H1 (cell line): Measurements from ENCODE around the gene C22orf23. TPM values are rescaled to one million over a fixed set of nuclear protein-coding genes. Genes with fewer than 3 reads are reported as not detected.

Experiments used
- CTCF ChIA-PET: fragments of 300-600 bp; sonication (Branson Sonifier 250); formaldehyde crosslinking; loops from one replicate; lab custom pipeline; 2021; ENCODE audit not compliant: partially characterized antibody; lab: Charles Lee
- POLR2A ChIA-PET: fragments of 300-600 bp; sonication (Branson Sonifier 250); formaldehyde crosslinking; loops from one replicate; lab custom pipeline; 2021; ENCODE audit warnings: inconsistent platforms; ENCODE audit not compliant: partially characterized antibody; lab: Charles Lee
- DNase-seq, 2 experiments: peaks; one replicate each; pipeline versions ENCODE4 v3.0.0 to v3.0.0-alpha.2; 2010 to 2022; ENCODE audit warnings: low spot score in 2 of 2, low read depth in 1 of 2, mixed read lengths in 1 of 2
- FAIRE-seq: peaks from 2 replicates; lab custom pipeline; 2011; peaks lifted over from hg19 to GRCh38; lab: Jason Lieb, UNC
- H2AFZ ChIP-seq: 2 replicates; pipeline ENCODE4 v1.8.1; 2012; ENCODE audit warnings: low read length, inconsistent platforms
- H2AK5ac ChIP-seq: 2 replicates; pipeline ENCODE4 v1.6.1; 2013; ENCODE audit warnings: low read depth, low read length
- H2BK120ac ChIP-seq: replicated peaks from 2 replicates; pipeline ENCODE3; 2013; ENCODE audit warnings: low read depth, low read length, inconsistent platforms
- H2BK12ac ChIP-seq: 2 replicates; pipeline ENCODE4 v1.6.1; 2013; ENCODE audit warnings: low read depth, low read length
- H2BK15ac ChIP-seq: 2 replicates; pipeline ENCODE4 v1.6.1; 2013; ENCODE audit warnings: low read length
- H2BK20ac ChIP-seq: 2 replicates; pipeline ENCODE4 v1.6.1; 2013; ENCODE audit warnings: low read length
- H2BK5ac ChIP-seq: 2 replicates; pipeline ENCODE4 v1.6.1; 2013; ENCODE audit warnings: low read depth, low read length
- H3K14ac ChIP-seq: 2 replicates; pipeline ENCODE4 v1.6.1; 2013; ENCODE audit warnings: inconsistent platforms; ENCODE audit not compliant: insufficient read length
- H3K18ac ChIP-seq: 2 replicates; pipeline ENCODE4 v1.6.1; 2013; ENCODE audit warnings: low read length; ENCODE audit errors: extremely low read depth
- H3K23ac ChIP-seq: 2 replicates; pipeline ENCODE4 v1.6.1; 2013; ENCODE audit warnings: inconsistent platforms; ENCODE audit not compliant: insufficient read length
- H3K23me2 ChIP-seq: 2 replicates; pipeline ENCODE4 v1.6.1; 2013; ENCODE audit warnings: low read depth, low read length
- H3K27ac ChIP-seq: 2 replicates; pipeline ENCODE4 v1.6.1; 2011; ENCODE audit warnings: low read depth, low read length, inconsistent platforms
- H3K27me3 ChIP-seq, 4 experiments: replicated peaks in 1 of 4; 1 replicate in 1 of 4; 2 replicates in 3 of 4; pipeline versions ENCODE4 v1.6.1 to v1.8.1; 2011 to 2013; ENCODE audit warnings: low read length in 3 of 4, mild to moderate bottlenecking in 3 of 4, inconsistent platforms in 2 of 4, mixed read lengths in 2 of 4, moderate library complexity in 1 of 4; ENCODE audit not compliant: control insufficient read depth in 3 of 4, insufficient read depth in 3 of 4; ENCODE audit errors: extremely low read depth in 1 of 4
- H3K36me3 ChIP-seq, 4 experiments: 2 replicates each; pipeline versions ENCODE4 v1.6.1 to v1.8.1; 2011 to 2013; ENCODE audit warnings: mild to moderate bottlenecking in 4 of 4, low read length in 3 of 4, moderate library complexity in 2 of 4, control low read depth in 1 of 4, inconsistent platforms in 1 of 4; ENCODE audit not compliant: insufficient read depth in 4 of 4, control insufficient read depth in 2 of 4
- H3K4ac ChIP-seq: replicated peaks from 2 replicates; pipeline ENCODE3; 2013; ENCODE audit warnings: low read length, low read depth, mixed read lengths, inconsistent platforms; ENCODE audit not compliant: insufficient read length
- H3K4me1 ChIP-seq, 4 experiments: replicated peaks in 1 of 4; 1 replicate in 1 of 4; 2 replicates in 3 of 4; pipeline versions ENCODE4 v1.6.1 to v1.8.1; 2011 to 2013; ENCODE audit warnings: low read length in 3 of 4, inconsistent platforms in 2 of 4, mixed read lengths in 1 of 4; ENCODE audit not compliant: insufficient read depth in 4 of 4, control insufficient read depth in 3 of 4
- H3K4me2 ChIP-seq, 2 experiments: 2 replicates each; pipeline versions ENCODE4 v1.6.1 to v1.8.1; 2011 to 2013; ENCODE audit warnings: low read depth in 2 of 2, low read length in 2 of 2, control low read depth in 1 of 2, inconsistent platforms in 1 of 2, mild to moderate bottlenecking in 1 of 2; ENCODE audit not compliant: insufficient read depth in 1 of 2
- H3K4me3 ChIP-seq, 4 experiments: fragments of 200-600, 300-600 bp in 1 of 4; sonication (generic), shearing (Covaris generic), sonication (Bioruptor Twin) in 1 of 4; 2 replicates each; pipeline versions ENCODE4 v1.5.1 to v1.8.1; 2011 to 2016; ENCODE audit warnings: low read length in 4 of 4, low read depth in 3 of 4, control low read depth in 2 of 4, inconsistent platforms in 2 of 4, mild to moderate bottlenecking in 2 of 4, mixed read lengths in 1 of 4, moderate library complexity in 1 of 4; ENCODE audit not compliant: insufficient read depth in 2 of 4; ENCODE audit errors: extremely low read depth in 1 of 4
- H3K56ac ChIP-seq: replicated peaks from 2 replicates; pipeline ENCODE3; 2013; ENCODE audit warnings: low read depth, mild to moderate bottlenecking, mixed read lengths, low read length, inconsistent platforms; ENCODE audit not compliant: insufficient read length
- H3K79me1 ChIP-seq: 2 replicates; pipeline ENCODE4 v1.6.1; 2013; ENCODE audit warnings: low read depth, low read length, control low read depth
- H3K79me2 ChIP-seq, 2 experiments: 2 replicates each; pipeline versions ENCODE4 v1.6.1 to v1.8.1; 2012 to 2013; ENCODE audit warnings: low read length in 2 of 2, mild to moderate bottlenecking in 2 of 2, inconsistent platforms in 1 of 2; ENCODE audit not compliant: insufficient read depth in 2 of 2, control insufficient read depth in 1 of 2
- H3K9ac ChIP-seq, 4 experiments: replicated peaks in 1 of 4; 1 replicate in 1 of 4; 2 replicates in 3 of 4; pipeline versions ENCODE4 v1.6.1 to v1.8.1; 2011 to 2013; ENCODE audit warnings: low read depth in 3 of 4, low read length in 3 of 4, control low read depth in 2 of 4, mild to moderate bottlenecking in 2 of 4, moderate library complexity in 2 of 4, inconsistent platforms in 1 of 4; ENCODE audit errors: extremely low read depth in 1 of 4
- H3K9me3 ChIP-seq, 2 experiments: 2 replicates each; pipeline versions ENCODE4 v1.6.1 to v1.8.1; 2012 to 2013; ENCODE audit warnings: mild to moderate bottlenecking in 2 of 2, moderate library complexity in 2 of 2, control low read depth in 1 of 2, inconsistent platforms in 1 of 2, low read depth in 1 of 2, low read length in 1 of 2, mixed read lengths in 1 of 2; ENCODE audit not compliant: insufficient read depth in 2 of 2
- H4K20me1 ChIP-seq, 2 experiments: replicated peaks in 1 of 2; 2 replicates each; pipeline versions ENCODE3 to v1.8.1; 2011 to 2013; ENCODE audit warnings: inconsistent platforms in 2 of 2, low read length in 2 of 2, mild to moderate bottlenecking in 1 of 2; ENCODE audit not compliant: insufficient read depth in 2 of 2, control insufficient read depth in 1 of 2
- H4K5ac ChIP-seq: 2 replicates; pipeline ENCODE4 v1.6.1; 2013; ENCODE audit warnings: low read length, low read depth, mixed read lengths, inconsistent platforms; ENCODE audit not compliant: insufficient read length
- H4K8ac ChIP-seq: 2 replicates; pipeline ENCODE4 v1.8.0; 2013; ENCODE audit warnings: mild to moderate bottlenecking, moderate library complexity, low read length, inconsistent platforms; ENCODE audit not compliant: insufficient read depth; ENCODE audit errors: extremely low read depth
- H4K91ac ChIP-seq: replicated peaks from 2 replicates; pipeline ENCODE3; 2013; ENCODE audit warnings: low read length, mixed read lengths, inconsistent platforms; ENCODE audit not compliant: insufficient read length
- ATF3 ChIP-seq: IDR thresholded peaks from 2 replicates; pipeline ENCODE4 v1.6.1; 2011; ENCODE audit warnings: low read depth, mild to moderate bottlenecking, low read length; ENCODE audit not compliant: insufficient read depth
- NRF1 ChIP-seq: IDR thresholded peaks from 2 replicates; pipeline ENCODE4 v1.6.1; 2011; ENCODE audit warnings: mild to moderate bottlenecking, low read depth, low read length, improper control_type of control experiment
- RBBP5 ChIP-seq: IDR thresholded peaks from 2 replicates; pipeline ENCODE4 v1.7.1; 2012; ENCODE audit warnings: low read depth, mild to moderate bottlenecking, inconsistent platforms, low read length, moderate library complexity, borderline replicate concordance
- TAF1 ChIP-seq: IDR thresholded peaks from 2 replicates; pipeline ENCODE4 v1.6.1; 2011; ENCODE audit warnings: mild to moderate bottlenecking, low read depth, low read length
- YY1 ChIP-seq: IDR thresholded peaks from 2 replicates; pipeline ENCODE4 v1.6.1; 2011; ENCODE audit warnings: low read depth, mild to moderate bottlenecking, low read length
- WGBS, 2 experiments: shearing (Covaris generic) in 1 of 2; methylation state at CpG; one replicate each; pipeline versions ENCODE4 v1.1.6 to v1.1.7; 2013 to 2015; ENCODE audit warnings: low lambda C conversion rate in 2 of 2, mixed read lengths in 2 of 2, inconsistent platforms in 1 of 2, low coverage in 1 of 2, missing lambda C conversion rate in 1 of 2; ENCODE audit not compliant: insufficient replicate concordance in 2 of 2, insufficient coverage in 1 of 2, insufficient read length in 1 of 2; ENCODE audit errors: extremely low coverage in 1 of 2, missing lambda C conversion rate in 1 of 2; 5-methylcytosine and 5-hydroxymethylcytosine counted together
- polyA plus RNA-seq, 7 experiments: library from polyadenylated mRNA; depleted of rRNA in 3 of 7; stranded (reverse) in 5 of 7; unstranded in 2 of 7; fragments of >200 nt in 5 of 7; fragments of 200-250 nt in 2 of 7; gene quantifications; 1 replicate in 5 of 7; 2 replicates in 1 of 7; 4 replicates in 1 of 7; pipeline versions ENCODE4 v1.2.1 to v1.2.3, GENCODE V29; 2011 to 2013; ENCODE audit warnings: missing spikeins in 2 of 7, mixed read lengths in 2 of 7
- total RNA-seq: library from RNA; stranded (reverse); fragmentation: NEBNext Ultra II Directional; extraction: Animal tissue kit (Norgen Biotek cat#: 25700); gene quantifications from 2 replicates; pipeline ENCODE4 v1.2.1, GENCODE V29; 2021
- TF ChIP-seq, protein P1 (sequence below): IDR thresholded peaks from 2 replicates; pipeline ENCODE4 v1.6.1; 2011; ENCODE audit warnings: low read length, improper control_type of control experiment

Gene C22orf23
- total and polyA plus RNA-seq, 2 of the 8 experiments (the other 6 are each of a cell fraction or from before 2014, with no cell fraction given): 0.50 to 0.54 TPM

DNA sequence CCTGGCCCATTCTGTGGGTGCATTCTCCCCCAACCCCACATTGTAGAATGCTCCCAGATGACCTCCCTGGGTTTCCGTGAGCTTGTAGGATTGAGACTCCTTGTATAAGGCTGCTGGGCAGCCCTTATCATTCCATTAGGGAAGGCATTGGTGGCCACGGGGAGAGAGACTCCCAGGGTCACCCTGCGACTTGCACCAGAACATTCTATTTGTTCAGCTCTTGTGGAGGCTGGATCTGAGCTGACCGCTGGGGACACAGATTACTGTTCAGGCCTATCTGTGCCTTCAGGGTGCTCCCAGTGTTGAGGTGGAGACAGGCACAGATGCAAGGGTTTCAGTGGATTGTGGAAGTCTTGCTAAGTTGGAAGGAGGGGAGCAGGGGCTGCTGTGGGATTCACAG, 29.5 kb downstream of the C22orf23 start:
- H3K79me2 ChIP-seq: no peaks in the 10 kb centered on the region

More for the DNA sequence above, 29.5 kb downstream of the C22orf23 start:
- Histone ChIP-seq H4K91ac (no peak overlapping the region), H4K5ac (no peak overlapping the region), H3K79me1 (no peaks in the 10 kb centered on the region), H2BK120ac (no peak overlapping the region), H3K4me3 (no peak overlapping the region), H3K23me2 (no peaks in the 10 kb centered on the region), H2BK12ac (no peak overlapping the region), H3K56ac (no peak overlapping the region), H3K18ac (no peak overlapping the region), H3K27ac (no peak overlapping the region), H3K4me2 (no peak overlapping the region), H2BK20ac (no peak overlapping the region), H2AFZ (no peak overlapping the region), H3K27me3 (no peaks in the 10 kb centered on the region), H2BK15ac (no peak overlapping the region), H3K14ac (no peak overlapping the region), H3K4ac (no peak overlapping the region), H4K20me1 (peaks cover 0 to 3% of the 10 kb centered on the region in 2 experiments), H3K23ac (no peak overlapping the region), H2BK5ac (no peak overlapping the region), H3K4me1 (no peaks in the 10 kb centered on the region), H3K9ac (no peak overlapping the region; a peak in 1 of 7 replicates), H4K8ac (no peak overlapping the region), H3K36me3 (peaks cover 3 to 16% (median 10%) of the 10 kb centered on the region in 4 experiments; a peak in 6 of 8 replicates)
- no peak for FAIRE-seq
- POLR2A ChIA-PET: interaction anchor here (0.6 to 1.2 kb wide), 4 partner anchors 8 to 29 kb away, joined by 3 to 5 read pairs (median 3); partner anchors contain the start of genes C22orf23, MICALL1 and POLR2F
- DNase-seq: no peak
- CTCF ChIA-PET: interaction anchor here (0.8 to 2.9 kb wide), 4 partner anchors 9 to 263 kb away, joined by 3 to 13 read pairs (median 3); no protein-coding TSS in a partner anchor
- WGBS, 2 experiments: 83% methylated on average over 4 of the region's 4 CpGs; no CpG with 5 or more reads in 1 of the 2 experiments
- TF ChIP-seq YY1: no peak
- no peak for TF ChIP-seq TAF1
- TF ChIP-seq, protein P1, sequence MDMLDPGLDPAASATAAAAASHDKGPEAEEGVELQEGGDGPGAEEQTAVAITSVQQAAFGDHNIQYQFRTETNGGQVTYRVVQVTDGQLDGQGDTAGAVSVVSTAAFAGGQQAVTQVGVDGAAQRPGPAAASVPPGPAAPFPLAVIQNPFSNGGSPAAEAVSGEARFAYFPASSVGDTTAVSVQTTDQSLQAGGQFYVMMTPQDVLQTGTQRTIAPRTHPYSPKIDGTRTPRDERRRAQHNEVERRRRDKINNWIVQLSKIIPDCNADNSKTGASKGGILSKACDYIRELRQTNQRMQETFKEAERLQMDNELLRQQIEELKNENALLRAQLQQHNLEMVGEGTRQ: no peak
- no peak for TF ChIP-seq NRF1
- TF ChIP-seq ATF3: no peak
- no peak for TF ChIP-seq RBBP5
- TF ChIP-seq, all 59 proteins: peak for 0
- no peaks in the 10 kb centered on the region for H3K9me3 ChIP-seq
- H2AK5ac ChIP-seq: no peak overlapping the region
